Measurements from ENCODE around the gene FOXB2.
"Not testable (repeated sequence)": the region's sequence is repeated elsewhere in the genome, so short reads cannot be mapped to it uniquely, and the experiment has no call there.

FOXB2 gene

GRCh38 chr9:77016526-77017504 is 2.6 kb upstream of the FOXB2 start:
- DNase-seq, result no peak

- DNase-seq, result no peak
Measured at GRCh38 chr9:77017505-77017894, 2.0 kb upstream of the FOXB2 start.

- no peak for DNase-seq
Measured at GRCh38 chr9:77018058-77018968, 1.1 kb upstream of the FOXB2 start.

- no peak for DNase-seq
Measured at GRCh38 chr9:77018969-77019235, 553 bp upstream of the FOXB2 start.

- DNase-seq, result no peak
Measured at GRCh38 chr9:77019926-77020412, 514 bp downstream of the FOXB2 start.

- DNase-seq, result no peak
Measured at GRCh38 chr9:77020413-77021290, 1.2 kb downstream of the FOXB2 start.

- no peak for DNase-seq
Measured at GRCh38 chr9:77021291-77021894, 1.9 kb downstream of the FOXB2 start.

- no peak for DNase-seq
Measured at GRCh38 chr9:77021922-77022782, 2.7 kb downstream of the FOXB2 start.

- DNase-seq, result no peak
Measured at GRCh38 chr9:77022783-77023440, 3.5 kb downstream of the FOXB2 start.

GRCh38 chr9:77023726-77024125 is 4.3 kb downstream of the FOXB2 start:
- no peak for DNase-seq

GRCh38 chr9:77024776-77025545 is 5.5 kb downstream of the FOXB2 start:
- no peak for DNase-seq

- no peak for DNase-seq
Measured at GRCh38 chr9:77028478-77028877, 9.0 kb downstream of the FOXB2 start.

- no peak for DNase-seq
Measured at GRCh38 chr9:77030045-77030444, 10.6 kb downstream of the FOXB2 start.

GRCh38 chr9:77038281-77039036 is 19.0 kb downstream of the FOXB2 start:
- DNase-seq, result no peak

GRCh38 chr9:77040340-77040739 is 20.9 kb downstream of the FOXB2 start:
- DNase-seq, result no peak

- DNase-seq, result not testable (repeated sequence)
Measured at GRCh38 chr9:77043743-77044142, 24.3 kb downstream of the FOXB2 start.

GRCh38 chr9:77060681-77061080 is 41.2 kb downstream of the FOXB2 start:
- not testable (repeated sequence) for DNase-seq

- DNase-seq, result no peak
Measured at GRCh38 chr9:77063645-77064285, 44.3 kb downstream of the FOXB2 start.

GRCh38 chr9:77066388-77066787 is 46.9 kb downstream of the FOXB2 start:
- DNase-seq, result no peak
